ENCODE data around the gene SLC7A1. TPM values are rescaled to one million over a fixed set of nuclear protein-coding genes. Genes with fewer than 3 reads are reported as not detected.

The SLC7A1 gene
- total RNA-seq, 3 donors from 2014 or later, result 6.6 to 15.4 (median 12.7) TPM

- intact Hi-C loops (cut with DNase I; ENCODE audit: low total_unique reads), result no loop called here
- peaks cover 0 to 24% of the 10 kb centered on the region in 2 donors for H3K27me3 ChIP-seq
- no peak for DNase-seq (ENCODE audit: low spot score in 2 of 2)
- H3K4me1 ChIP-seq, result no peaks in the 10 kb centered on the region
- TF ChIP-seq CTCF (IDR thresholded peaks at IDR 0.05), result no peak
- TF ChIP-seq POLR2AphosphoS5 (IDR thresholded peaks at IDR 0.05), result no peak
- no peak for TF ChIP-seq POLR2A (IDR thresholded peaks at IDR 0.05)
- no peak overlapping the region for H3K27ac ChIP-seq
- no peaks in the 10 kb centered on the region for H3K9me3 ChIP-seq
- no peak overlapping the region for H3K4me3 ChIP-seq
- H3K36me3 ChIP-seq, result no peaks in the 10 kb centered on the region
Measured at GRCh38 chr13:29501674-29502073, 93.8 kb downstream of the SLC7A1 start.

GRCh38 chr13:29500386-29500785, 95.1 kb downstream of the SLC7A1 start:
- H3K4me3 ChIP-seq, result no peak overlapping the region
- no peaks in the 10 kb centered on the region for H3K36me3 ChIP-seq
- H3K4me1 ChIP-seq, result no peaks in the 10 kb centered on the region
- DNase-seq (ENCODE audit: low spot score in 2 of 2), result no peak
- H3K27ac ChIP-seq, result no peak overlapping the region
- H3K27me3 ChIP-seq, result peaks cover 0 to 11% of the 10 kb centered on the region in 2 donors
- no peaks in the 10 kb centered on the region for H3K9me3 ChIP-seq
- intact Hi-C loops (cut with DNase I; ENCODE audit: low total_unique reads), result no loop called here
- TF ChIP-seq POLR2A (IDR thresholded peaks at IDR 0.05) (no peak), POLR2AphosphoS5 (IDR thresholded peaks at IDR 0.05) (no peak), CTCF (IDR thresholded peaks at IDR 0.05) (no peak)

- H3K4me1 ChIP-seq, result no peaks in the 10 kb centered on the region
Measured at GRCh38 chr13:29499506-29500165, 95.9 kb downstream of the SLC7A1 start.

GRCh38 chr13:29498426-29499040, 97.0 kb downstream of the SLC7A1 start:
- H3K36me3 ChIP-seq, result no peaks in the 10 kb centered on the region
- no peak overlapping the region for H3K4me3 ChIP-seq
- no peaks in the 10 kb centered on the region for H3K27me3 ChIP-seq
- DNase-seq (ENCODE audit: low spot score in 2 of 2), result no peak
- intact Hi-C loops (cut with DNase I; ENCODE audit: low total_unique reads), result no loop called here
- H3K9me3 ChIP-seq, result no peaks in the 10 kb centered on the region
- H3K27ac ChIP-seq, result no peak overlapping the region
- H3K4me1 ChIP-seq, result no peaks in the 10 kb centered on the region
- TF ChIP-seq CTCF (IDR thresholded peaks at IDR 0.05), result no peak
- no peak for TF ChIP-seq POLR2AphosphoS5 (IDR thresholded peaks at IDR 0.05)
- no peak for TF ChIP-seq POLR2A (IDR thresholded peaks at IDR 0.05)

More at GRCh38 chr13:29499506-29500165, 95.9 kb downstream of the SLC7A1 start:
- H3K27me3 ChIP-seq, result peaks cover 0 to 4% of the 10 kb centered on the region in 2 donors
- TF ChIP-seq CTCF (IDR thresholded peaks at IDR 0.05), result no peak
- TF ChIP-seq POLR2AphosphoS5 (IDR thresholded peaks at IDR 0.05), result no peak
- no peak for TF ChIP-seq POLR2A (IDR thresholded peaks at IDR 0.05)
- no peaks in the 10 kb centered on the region for H3K36me3 ChIP-seq
- H3K4me3 ChIP-seq, result no peak overlapping the region
- no peak for DNase-seq (ENCODE audit: low spot score in 2 of 2)
- no peak overlapping the region for H3K27ac ChIP-seq
- H3K9me3 ChIP-seq, result no peaks in the 10 kb centered on the region
- intact Hi-C loops (cut with DNase I; ENCODE audit: low total_unique reads), result no loop called here

- no peaks in the 10 kb centered on the region for H3K36me3 ChIP-seq
- intact Hi-C loops (cut with DNase I; ENCODE audit: low total_unique reads), result no loop called here
- H3K4me1 ChIP-seq, result no peaks in the 10 kb centered on the region
- H3K4me3 ChIP-seq, result no peak overlapping the region
- no peak for TF ChIP-seq POLR2AphosphoS5 (IDR thresholded peaks at IDR 0.05)
- TF ChIP-seq CTCF (IDR thresholded peaks at IDR 0.05), result no peak
- TF ChIP-seq POLR2A (IDR thresholded peaks at IDR 0.05), result no peak
- H3K9me3 ChIP-seq, result no peaks in the 10 kb centered on the region
- no peaks in the 10 kb centered on the region for H3K27me3 ChIP-seq
- DNase-seq (ENCODE audit: low spot score in 2 of 2), result no peak
- H3K27ac ChIP-seq, result no peak overlapping the region
Measured at GRCh38 chr13:29497137-29497654, 98.3 kb downstream of the SLC7A1 start.

All from breast epithelium (tissue), 4 donors.